Epithelial cell of esophagus (primary cell): ENCODE results near the gene TGM2.

Experiments
- DNase-seq: peaks from one replicate; pipeline ENCODE4 v3.0.0; 2010; ENCODE audit warnings: low read depth
- H3K4me3 ChIP-seq: 2 replicates; pipeline ENCODE4 v1.5.1; 2011; ENCODE audit warnings: mild to moderate bottlenecking, low read length, control low read depth
- TF ChIP-seq, protein P1 (sequence below): IDR thresholded peaks from 2 replicates; pipeline ENCODE4 v1.5.1; 2011; ENCODE audit warnings: low read depth, mild to moderate bottlenecking, low read length, control low read depth, inconsistent platforms; ENCODE audit not compliant: insufficient read depth; ENCODE audit errors: missing control alignments

The TGM2 gene

GRCh38 chr20:38199501-38200390 lies 34.7 kb upstream of the TGM2 start:
- no peak for DNase-seq

DNA sequence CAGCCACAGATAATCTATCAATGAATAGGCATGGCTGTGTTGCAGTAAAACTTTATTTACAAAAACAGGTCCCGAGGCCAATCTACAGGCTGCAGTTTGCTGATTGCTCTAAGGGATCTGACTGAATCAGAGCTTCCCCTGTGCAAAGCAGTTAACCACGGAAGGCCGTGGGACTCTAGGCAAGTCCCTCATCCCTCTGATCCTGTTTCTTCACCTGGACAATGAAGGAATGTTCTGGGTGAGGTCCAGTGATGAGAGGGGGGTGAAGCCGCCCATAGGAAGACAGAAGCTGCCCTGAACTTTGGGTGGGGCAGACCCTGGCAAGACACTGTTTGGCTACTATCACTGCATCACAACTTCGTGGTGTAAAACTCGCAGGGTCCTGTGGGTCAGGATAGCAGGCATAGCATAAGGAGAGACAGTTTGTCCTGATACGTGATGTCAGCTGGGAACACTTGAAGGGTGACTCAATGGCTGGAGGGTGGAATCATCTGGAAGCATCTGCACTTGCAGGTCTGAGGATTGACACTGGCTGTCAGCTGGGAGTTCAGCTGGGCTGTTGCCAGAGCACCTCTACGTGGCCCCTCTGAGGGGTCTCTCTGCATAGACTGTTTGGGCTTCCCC lies 33.3 kb upstream of the TGM2 start:
- H3K4me3 ChIP-seq: no peak overlapping the region
- TF ChIP-seq, protein P1, sequence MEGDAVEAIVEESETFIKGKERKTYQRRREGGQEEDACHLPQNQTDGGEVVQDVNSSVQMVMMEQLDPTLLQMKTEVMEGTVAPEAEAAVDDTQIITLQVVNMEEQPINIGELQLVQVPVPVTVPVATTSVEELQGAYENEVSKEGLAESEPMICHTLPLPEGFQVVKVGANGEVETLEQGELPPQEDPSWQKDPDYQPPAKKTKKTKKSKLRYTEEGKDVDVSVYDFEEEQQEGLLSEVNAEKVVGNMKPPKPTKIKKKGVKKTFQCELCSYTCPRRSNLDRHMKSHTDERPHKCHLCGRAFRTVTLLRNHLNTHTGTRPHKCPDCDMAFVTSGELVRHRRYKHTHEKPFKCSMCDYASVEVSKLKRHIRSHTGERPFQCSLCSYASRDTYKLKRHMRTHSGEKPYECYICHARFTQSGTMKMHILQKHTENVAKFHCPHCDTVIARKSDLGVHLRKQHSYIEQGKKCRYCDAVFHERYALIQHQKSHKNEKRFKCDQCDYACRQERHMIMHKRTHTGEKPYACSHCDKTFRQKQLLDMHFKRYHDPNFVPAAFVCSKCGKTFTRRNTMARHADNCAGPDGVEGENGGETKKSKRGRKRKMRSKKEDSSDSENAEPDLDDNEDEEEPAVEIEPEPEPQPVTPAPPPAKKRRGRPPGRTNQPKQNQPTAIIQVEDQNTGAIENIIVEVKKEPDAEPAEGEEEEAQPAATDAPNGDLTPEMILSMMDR: no peak
- peak; percentile 80 for DNase-seq

More at GRCh38 chr20:38199501-38200390, 34.7 kb upstream of the TGM2 start:
- H3K4me3 ChIP-seq: no peak overlapping the region
- TF ChIP-seq, protein P1: no peak

GRCh38 chr20:38197619-38198018 lies 32.5 kb upstream of the TGM2 start:
- no peak overlapping the region for H3K4me3 ChIP-seq
- no peak for DNase-seq
- TF ChIP-seq, protein P1: no peak

GRCh38 chr20:38197217-38197616 lies 32.1 kb upstream of the TGM2 start:
- H3K4me3 ChIP-seq: no peak overlapping the region
- no peak for DNase-seq
- TF ChIP-seq, protein P1: no peak

DNA sequence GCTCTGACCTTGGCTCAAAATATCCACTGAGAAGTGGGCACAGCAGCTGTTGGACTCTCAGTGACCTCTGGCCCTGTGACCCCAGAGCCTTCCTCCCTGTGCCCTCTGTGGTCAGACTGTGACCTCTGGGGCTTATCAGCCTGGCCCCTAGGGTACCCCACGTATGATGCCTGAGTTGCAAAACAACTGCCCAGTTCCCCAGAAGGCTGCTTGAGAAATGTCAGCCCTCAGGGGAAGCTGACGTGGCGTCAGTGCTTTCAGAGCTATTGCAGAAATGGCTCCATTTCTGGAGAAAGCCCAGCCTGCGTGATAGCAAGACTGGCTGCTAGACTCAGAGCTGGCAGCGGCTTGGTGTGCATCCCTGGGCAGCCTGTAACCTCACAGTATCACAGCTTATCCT lies 31.5 kb upstream of the TGM2 start:
- TF ChIP-seq, protein P1: no peak
- DNase-seq: peak; percentile 80
- no peak overlapping the region for H3K4me3 ChIP-seq

DNA sequence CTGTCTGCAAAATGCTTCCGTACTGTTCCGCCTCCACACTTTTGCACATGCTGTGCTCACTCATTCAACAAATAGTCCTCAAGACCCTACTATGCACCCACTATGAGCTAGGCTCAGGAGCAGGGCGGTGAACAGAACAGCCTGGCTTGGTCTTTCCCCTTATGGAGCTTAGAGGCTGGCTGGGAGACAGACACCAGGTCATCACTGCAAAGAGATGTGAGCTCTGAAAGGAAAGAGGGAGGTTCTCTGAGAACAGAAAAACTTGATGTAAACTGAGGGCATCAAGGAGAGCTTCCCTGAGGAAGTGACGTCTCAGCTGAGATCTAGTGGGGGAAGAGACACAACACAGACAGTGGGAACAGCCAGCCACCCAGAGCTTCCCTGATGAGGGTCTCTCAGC lies 31.0 kb upstream of the TGM2 start:
- H3K4me3 ChIP-seq: no peak overlapping the region
- TF ChIP-seq, protein P1: no peak
- DNase-seq: no peak
